Inflammatory macrophage treated with lipopolysaccharide for 4 hours (primary cell): Measurements from ENCODE around the gene ANO2.
"Not testable (repeated sequence)": the region's sequence is repeated elsewhere in the genome, so short reads cannot be mapped to it uniquely, and the experiment has no call there.

Experiments
- DNase-seq: peaks from one replicate; pipeline ENCODE4 v3.0.0-alpha.2; 2020

ANO2 gene

GRCh38 chr12:5916785-5917290 is 28.2 kb downstream of the ANO2 start:
- DNase-seq = no peak

DNA sequence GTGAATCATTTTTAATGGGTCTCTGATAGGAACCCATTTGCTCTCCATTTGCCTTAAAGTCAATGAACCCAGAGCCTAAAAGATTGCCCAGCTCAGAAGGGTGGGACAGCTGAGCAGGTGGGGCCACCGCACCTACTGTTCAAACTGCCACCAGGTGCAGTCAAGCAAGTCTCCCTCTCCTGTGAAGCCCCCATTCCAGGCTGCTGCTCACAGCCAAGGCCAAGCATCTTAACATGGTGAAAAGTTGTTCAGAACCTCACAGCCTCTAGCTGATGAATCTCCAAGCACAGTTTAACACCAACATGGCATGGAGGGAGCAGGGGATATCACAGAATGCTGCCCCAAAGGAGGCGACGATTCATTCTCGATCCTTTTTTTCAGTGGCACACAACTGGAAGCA is 29.5 kb downstream of the ANO2 start:
- no peak for DNase-seq

GRCh38 chr12:5914387-5915149 is 30.5 kb downstream of the ANO2 start:
- DNase-seq = no peak

DNA sequence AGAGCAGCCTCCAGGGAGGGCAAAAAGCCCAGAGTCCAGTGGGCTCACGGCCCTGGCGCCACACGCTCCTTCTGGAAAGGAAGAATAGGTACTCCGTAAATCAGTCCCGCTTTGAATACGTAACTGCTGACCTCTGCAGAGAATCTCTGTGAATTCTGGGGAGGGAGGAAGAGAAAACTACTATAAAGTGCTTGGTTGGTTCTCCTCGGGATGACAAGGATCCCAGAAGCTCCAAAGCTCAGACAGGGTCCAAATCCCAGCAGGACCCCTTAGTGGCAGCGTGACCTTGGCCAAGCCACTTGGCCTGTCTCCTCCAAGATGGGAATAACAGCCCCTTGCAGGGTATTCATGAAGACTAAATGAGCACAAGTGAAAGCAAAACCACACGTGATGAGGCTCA is 31.7 kb downstream of the ANO2 start:
- DNase-seq = no peak

GRCh38 chr12:5912437-5913334 is 32.4 kb downstream of the ANO2 start:
- no peak for DNase-seq

GRCh38 chr12:5912011-5912410 is 33.0 kb downstream of the ANO2 start:
- DNase-seq = no peak

- DNase-seq = no peak
Observed at GRCh38 chr12:5910790-5911548, 34.1 kb downstream of the ANO2 start.

- no peak for DNase-seq
Observed at GRCh38 chr12:5909560-5909959, 35.5 kb downstream of the ANO2 start.

DNA sequence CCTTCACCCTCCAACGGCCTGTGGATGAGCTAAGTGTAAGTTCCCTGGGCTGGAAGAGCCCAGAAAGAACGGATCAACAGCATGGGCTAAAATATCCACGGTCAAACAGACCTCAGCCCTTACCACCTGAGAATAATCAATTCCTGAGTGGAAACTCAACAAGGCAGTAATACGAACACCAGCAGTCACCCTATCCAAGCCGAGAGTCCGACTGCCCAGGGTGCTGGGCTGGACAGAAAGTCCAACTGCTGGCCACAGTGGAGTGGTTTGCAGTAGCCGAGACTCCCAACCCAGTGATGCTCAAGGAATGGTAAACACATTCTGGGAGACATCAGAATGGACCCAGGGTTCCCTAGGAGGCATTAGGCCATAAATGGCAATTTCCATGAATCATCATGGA is 36.8 kb downstream of the ANO2 start:
- DNase-seq = no peak

GRCh38 chr12:5907807-5908206 is 37.3 kb downstream of the ANO2 start:
- no peak for DNase-seq

- DNase-seq = no peak
Observed at GRCh38 chr12:5905757-5906156, 39.3 kb downstream of the ANO2 start.

- DNase-seq = no peak
Observed at GRCh38 chr12:5904969-5905368, 40.1 kb downstream of the ANO2 start.

GRCh38 chr12:5904441-5904840 is 40.6 kb downstream of the ANO2 start:
- DNase-seq = no peak

DNA sequence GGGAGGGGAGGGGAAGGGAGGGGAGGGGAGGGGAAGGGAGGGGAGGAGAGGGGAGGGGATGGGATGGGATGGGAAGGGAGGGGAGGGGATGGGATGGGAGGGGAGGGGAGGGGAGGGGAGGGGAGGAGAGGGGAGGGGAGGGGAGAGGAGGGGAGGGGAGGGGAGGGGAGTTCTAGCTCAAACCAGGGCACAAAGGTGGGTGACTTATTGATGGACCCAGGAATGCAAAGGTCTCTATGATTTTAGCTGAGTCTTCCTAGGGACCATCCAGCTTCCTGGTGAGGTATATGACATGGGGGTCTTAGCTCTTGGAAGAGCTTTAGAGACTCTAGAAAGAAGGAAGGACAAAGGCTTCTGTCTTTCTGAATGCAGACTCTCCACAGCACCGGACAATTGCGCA is 42.3 kb downstream of the ANO2 start:
- no peak for DNase-seq

DNA sequence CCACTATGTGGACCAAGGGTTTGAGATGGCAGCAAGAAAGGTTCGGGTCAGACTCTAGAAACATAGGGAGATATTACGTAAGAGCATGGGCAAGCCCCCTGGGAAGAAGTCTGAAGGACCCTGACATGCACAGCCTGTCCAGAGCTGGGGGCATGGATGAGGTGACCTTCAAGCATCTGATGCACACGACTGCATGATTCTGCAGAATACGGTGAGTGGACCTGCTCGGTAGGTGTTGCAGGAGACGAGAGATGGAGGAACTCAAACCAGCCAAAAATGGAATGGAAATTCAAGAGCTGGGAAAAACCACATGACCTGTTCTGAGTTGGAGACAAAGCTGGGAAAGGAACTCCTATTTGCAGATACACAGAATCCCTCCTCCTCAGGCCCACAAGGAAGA is 43.6 kb downstream of the ANO2 start:
- DNase-seq = no peak

DNA sequence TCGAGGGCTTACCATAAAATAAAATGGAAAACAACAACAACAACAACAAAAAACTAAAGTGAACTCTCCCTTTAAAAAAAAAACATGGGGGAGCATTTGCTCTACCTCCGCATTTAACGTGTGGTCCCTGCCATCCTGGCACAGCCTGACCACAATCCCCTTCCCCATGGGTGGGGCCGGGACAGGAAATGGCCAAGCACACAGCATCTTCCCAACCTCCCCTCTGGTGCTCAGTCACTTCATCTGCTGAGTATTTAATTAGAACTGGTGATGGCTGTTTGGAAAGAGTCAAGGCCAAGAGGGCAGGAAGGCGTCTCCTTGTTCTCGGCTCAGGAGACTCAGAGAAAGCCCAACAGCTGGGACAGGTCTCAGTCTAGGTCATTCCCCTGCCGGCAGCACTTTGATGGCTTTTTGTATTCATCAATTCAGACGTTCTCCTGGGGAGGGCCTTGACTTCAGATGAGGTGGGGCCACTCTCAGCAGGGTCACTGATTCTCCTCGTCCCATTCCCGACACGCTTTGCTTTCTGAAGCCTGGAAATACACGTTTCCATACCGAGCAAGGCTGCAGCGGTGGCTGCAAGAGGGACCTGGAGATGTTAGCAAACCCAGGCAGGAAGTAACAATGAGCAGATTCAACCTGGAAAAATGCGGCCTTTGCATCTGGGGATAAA is 44.4 kb downstream of the ANO2 start:
- no peak for DNase-seq

DNA sequence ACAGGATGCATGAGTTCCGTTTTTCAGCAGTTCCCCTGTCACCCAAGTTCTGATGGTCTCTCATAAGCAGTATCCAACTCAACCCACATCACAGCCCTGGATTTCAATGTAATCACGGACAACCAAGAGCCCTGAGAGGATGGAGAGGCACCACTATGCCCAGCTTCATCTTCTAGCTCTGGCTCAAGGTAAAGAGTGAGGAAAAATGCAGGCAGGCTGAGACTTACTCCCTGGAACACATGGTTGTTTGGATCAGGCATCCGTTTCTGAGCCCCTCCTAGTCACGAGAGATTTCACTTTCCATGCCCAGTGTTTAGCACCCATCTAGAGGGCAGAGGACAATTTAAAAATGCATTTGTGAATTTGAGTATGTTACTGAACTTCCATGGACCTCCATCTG is 45.0 kb downstream of the ANO2 start:
- no peak for DNase-seq

GRCh38 chr12:5899675-5900074 is 45.4 kb downstream of the ANO2 start:
- DNase-seq = no peak

- no peak for DNase-seq
Observed at GRCh38 chr12:5898874-5899273, 46.2 kb downstream of the ANO2 start.

GRCh38 chr12:5889381-5890047 is 55.5 kb downstream of the ANO2 start:
- no peak for DNase-seq

- DNase-seq = no peak
Observed at GRCh38 chr12:5888816-5889315, 56.2 kb downstream of the ANO2 start.

GRCh38 chr12:5887819-5888218 is 57.2 kb downstream of the ANO2 start:
- not testable (repeated sequence) for DNase-seq
